ENCODE results near the gene TATDN2.

Gene TATDN2

DNA sequence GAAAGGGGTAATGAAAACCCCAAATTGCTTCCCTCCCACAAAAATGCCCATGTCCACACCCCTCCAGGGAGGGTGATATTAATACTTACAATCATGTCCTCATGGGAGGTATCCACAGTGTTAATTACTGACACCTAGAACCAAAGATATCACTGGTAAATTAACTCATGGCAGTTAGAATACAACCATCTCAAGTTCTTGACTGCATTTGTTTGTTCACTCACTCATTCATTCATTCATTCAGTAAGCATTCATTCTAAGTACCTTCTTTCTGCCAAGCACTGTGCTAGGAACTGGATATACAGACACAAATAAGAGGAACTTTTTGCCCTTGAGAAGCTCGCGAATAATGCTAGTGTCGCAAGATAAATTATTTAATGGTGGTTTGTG, 69.7 kb downstream of the TATDN2 start:
- DNase-seq (ENCODE audit: low read depth) = no peak

DNA sequence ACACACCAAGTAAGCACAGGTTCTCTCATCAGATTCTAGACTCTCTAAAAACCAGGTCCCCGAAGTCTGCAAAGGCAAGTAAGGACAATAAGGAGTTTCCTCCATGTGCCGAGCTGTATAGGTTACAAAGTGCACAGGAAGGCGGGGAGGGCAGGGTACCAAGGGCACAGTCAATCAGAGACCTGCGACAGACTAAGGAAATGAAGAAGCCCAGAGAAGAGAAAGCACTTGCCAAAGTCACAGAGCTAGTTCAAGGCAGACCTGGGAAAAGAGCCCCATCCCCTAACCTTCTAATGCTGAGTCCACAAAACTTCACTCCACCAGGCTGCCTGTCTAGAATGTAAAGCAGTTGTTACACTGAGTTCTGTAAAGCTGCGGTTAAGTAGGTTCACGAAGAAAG, 71.0 kb downstream of the TATDN2 start:
- DNase-seq (ENCODE audit: low read depth) = no peak

- DNase-seq (ENCODE audit: low read depth) = no peak
Measured at GRCh38 chr3:10319804-10320203, 71.5 kb downstream of the TATDN2 start.

DNA sequence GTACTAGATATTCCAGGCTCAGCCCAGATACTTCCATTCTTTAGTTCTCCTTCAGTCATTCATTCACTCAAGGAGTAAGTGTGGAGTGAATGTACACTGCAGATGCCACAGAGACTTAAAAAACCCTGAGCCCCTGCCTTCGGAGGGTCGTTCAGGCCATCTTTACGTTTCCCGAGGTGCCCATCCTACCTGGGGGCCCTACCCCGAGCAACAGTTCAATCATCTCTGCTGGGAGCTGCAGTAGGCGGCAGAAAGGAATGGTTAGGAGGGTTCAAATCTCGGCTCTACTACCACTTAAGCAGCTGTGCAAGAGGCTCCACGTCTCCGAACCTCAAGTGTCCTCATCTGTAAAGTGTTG, 72.0 kb downstream of the TATDN2 start:
- DNase-seq (ENCODE audit: low read depth) = no peak

DNA sequence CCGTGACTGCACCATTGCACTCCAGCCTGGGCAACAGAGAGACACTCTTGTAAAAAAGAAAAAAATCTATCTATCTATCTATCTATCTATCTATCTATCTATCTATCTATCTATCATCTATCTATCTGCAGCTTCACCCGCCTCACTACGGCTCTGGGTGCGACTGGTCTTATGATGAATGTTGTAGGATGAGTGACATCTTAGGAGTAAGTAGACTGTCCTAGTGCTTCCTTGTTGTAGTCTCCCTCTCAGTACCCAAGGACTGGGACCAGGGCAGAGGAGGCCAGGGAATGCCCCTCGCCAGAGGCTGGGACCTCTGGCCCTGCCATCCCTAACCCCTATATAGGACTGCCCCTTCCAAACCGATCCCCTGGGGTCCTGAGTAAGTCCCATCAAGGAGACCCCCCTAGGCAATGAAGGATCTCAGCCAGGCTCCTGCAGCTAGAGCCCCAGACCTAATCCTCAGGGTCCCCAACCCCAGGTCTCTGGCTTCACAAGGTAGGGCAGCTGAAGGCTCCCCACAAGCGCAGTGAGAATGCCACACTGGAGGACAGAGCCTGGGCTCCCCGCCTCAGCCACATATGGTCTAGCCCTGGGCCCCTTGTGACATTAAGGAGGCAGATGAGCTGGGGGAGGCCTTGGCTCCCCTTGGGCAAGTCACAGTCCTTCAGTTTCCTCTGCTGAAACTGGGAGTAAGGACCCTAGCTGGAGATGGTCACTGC, 73.5 kb downstream of the TATDN2 start:
- DNase-seq (ENCODE audit: low read depth) = no peak

- DNase-seq (ENCODE audit: low read depth) = no peak
Measured at GRCh38 chr3:10322352-10322710, 74.1 kb downstream of the TATDN2 start.

DNA sequence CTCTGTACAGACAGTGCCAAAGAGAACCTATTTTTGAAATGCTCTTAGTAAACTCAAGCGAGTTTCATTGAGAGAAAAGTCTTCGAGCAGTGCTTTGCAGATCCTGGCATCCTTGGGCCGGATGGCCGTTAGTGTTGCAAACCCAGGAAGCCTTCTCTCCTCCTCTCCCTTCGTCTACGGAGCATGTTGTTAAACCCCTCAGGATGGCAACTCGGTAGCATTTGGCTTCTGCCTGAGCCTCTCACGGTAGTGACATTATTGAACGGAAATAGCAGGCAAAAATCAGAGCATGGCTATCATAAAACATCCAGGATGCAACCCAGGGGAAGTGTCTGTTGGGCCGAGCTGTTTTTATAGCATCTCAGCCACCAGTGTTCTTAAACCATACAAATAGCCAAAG, 79.3 kb downstream of the TATDN2 start:
- no peak for DNase-seq (ENCODE audit: low read depth)

DNA sequence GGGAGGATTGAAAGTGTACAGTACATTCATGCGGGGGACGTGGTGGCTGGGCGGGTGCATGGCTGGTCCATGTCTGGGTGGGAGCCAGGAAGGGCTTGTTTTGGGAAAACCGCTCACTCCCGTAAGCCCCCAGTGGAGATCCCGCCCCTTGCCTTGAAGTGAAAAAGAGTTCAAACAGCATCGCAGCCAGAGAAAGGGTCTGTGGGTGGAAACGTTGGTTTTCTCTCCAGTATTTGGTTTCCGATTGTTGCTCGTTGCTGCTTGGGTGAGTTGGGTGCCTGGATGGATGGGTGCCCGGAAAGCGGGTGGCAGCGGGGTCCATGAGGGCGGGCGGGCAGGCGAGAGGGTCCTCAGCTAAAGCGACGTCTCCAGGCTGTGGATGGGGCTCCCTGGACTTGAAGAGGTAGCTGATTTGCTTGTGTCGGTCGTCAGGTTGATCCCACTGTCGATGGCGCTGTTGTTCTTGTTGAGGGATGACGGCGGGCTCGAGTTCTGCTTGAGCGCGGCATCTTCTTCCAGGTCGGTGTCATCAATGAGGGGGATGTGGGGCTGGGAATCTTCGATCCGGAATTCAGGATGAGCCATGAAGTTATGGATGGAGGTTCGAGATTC, 80.3 kb downstream of the TATDN2 start:
- DNase-seq (ENCODE audit: low read depth) = no peak

DNA sequence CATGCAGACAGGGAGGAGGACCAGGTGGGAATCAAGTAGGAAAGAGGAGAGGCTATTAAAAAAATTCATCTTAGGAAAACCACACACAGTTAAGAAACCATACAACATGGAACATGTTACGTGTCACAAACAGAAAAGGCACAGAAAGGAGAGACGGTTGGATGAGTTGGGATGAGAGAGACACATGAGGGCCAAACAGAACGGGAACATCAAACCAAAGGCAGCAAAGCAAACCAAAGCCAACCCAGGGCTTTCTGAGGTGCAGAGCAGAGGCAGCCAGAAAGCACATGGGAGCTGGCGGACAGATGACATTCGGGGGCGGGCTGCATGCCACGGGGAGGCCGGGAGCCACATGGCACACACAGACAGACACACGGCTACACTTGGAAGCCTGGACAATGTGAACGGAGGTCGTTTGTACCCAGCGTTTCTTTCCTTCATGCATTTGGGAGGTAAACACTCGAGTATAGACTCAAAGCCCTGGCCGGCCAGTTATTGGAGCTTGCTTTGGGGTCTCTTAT, 81.3 kb downstream of the TATDN2 start:
- no peak for DNase-seq (ENCODE audit: low read depth)

DNA sequence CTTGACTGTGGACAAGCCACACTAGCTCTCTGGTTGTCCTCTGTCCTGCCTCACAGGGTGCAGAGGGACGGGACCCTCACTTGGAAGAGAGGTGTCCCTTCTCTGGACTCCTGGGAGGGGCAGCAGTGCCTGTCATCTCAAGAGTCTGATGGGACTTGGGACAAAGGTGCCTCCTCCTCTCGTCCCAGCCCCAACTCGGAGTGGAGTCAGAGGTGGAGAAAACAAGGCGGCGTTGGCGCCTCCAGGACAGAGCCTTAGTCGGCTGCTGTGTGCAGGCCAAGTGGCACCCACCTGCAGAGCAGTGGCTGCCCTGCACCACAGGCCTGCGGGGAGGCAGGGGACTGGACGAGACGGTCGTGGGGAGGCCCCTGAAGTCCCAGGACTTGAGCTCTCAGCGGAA, 82.1 kb downstream of the TATDN2 start:
- no peak for DNase-seq (ENCODE audit: low read depth)
